Right hindlimb (tissue), 1 donor: ENCODE results near the gene NUMB.
"Not testable (repeated sequence)": the region's sequence is repeated elsewhere in the genome, so short reads cannot be mapped to it uniquely, and the experiment has no call there.

Experiments used
- DNase-seq: peaks from one replicate; pipeline ENCODE4 v3.0.0-alpha.2; 2018

The NUMB gene

DNA sequence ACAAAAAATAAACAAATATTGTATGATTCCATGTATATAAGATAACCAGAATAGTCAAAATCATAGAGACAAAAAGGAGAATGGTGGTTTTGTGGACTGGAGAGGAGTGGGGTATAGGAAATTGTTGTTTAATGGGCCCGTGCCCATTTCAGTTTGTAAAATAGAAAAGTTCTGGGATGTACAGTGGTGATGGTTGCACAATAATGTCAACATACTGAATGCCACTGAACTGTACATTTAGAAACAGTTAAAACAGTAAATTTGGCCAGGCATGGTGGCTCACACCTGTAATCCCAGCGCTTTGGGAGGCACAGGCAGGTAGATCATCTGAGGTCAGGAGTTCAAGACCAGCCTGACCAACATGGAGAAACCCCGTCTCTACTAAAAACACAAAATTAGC, 40.1 kb downstream of the NUMB start:
- no peak for DNase-seq

- DNase-seq: not testable (repeated sequence)
Observed at GRCh38 chr14:73406248-73406647, 52.1 kb downstream of the NUMB start.

GRCh38 chr14:73403181-73403752, 55.1 kb downstream of the NUMB start:
- no peak for DNase-seq

DNA sequence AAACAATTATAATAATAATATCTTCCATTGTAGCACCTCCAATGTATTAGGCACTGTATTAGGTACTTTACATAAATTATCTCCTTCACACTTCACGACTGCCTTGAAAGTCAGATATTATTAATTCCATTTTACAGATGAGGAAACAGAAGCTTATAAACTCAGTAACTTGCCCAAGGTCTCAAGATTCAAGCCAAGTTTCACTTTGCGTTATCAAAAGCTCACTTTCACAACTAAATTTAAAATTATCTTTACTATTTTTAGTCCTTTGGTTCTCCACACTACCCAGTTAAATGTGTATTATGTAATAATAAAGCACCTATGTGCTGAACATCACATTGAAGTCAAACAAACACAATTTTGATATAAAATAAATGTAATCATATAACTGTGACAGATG, 55.8 kb downstream of the NUMB start:
- DNase-seq: no peak

- DNase-seq: no peak
Observed at GRCh38 chr14:73397810-73398209, 60.5 kb downstream of the NUMB start.

- no peak for DNase-seq
Observed at GRCh38 chr14:73394317-73394716, 64.0 kb downstream of the NUMB start.

DNA sequence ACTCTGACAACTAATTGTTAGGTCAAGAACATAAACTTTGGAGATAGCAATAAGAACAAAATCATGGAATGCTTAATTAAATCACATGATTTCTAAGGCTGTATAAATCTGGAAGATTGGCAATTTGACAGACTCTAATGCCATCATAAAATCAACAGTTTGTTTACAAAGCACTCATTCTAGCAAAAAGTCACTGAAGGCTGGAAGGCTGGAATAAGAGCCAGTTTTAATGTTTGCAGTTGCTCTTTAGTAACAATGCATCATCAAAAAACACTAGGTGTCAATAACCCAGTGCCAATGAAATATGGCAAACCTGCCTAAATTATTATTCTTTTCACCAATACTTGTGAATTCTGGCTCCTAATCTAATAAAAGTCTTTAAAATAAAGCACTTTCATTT, 65.0 kb downstream of the NUMB start:
- no peak for DNase-seq

- DNase-seq: no peak
Observed at GRCh38 chr14:73392329-73393257, 65.8 kb downstream of the NUMB start.

DNA sequence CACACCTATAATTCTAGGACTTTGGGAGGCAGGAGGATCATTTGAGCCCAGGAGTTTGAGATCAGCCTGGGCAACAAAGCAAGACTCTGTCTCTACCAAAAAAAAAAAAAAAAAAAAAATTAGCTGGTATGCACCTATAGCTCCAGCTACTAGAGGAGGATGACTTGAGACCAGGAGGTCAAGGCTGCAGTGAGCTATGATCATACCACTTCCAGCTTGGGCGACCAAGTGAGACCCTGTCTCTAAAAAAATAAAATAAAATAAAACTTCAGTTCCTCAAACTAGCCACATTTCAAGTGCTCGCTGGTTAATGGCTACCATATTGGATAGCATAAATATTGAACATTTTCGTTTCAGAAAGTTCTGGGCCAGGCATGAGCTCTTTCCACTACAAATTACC, 70.5 kb downstream of the NUMB start:
- not testable (repeated sequence) for DNase-seq

DNA sequence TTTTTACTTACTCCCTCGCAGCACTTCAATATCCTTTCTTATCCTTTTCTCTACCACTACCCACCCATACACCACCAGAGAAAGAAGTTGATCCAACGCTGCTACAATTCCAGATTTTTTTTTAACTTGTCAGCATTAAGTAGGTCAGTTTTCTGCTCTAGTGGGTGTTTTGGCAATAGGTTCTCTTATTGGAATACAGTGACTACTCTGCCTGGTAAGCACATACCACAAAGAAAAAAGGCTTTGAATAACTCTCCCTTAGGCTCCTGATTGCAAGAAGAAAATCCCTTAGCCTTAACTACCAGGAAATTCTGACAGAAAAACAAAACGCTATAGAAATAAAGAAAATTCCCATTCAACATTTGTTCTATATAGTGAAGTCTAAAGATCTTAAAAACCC, 72.0 kb downstream of the NUMB start:
- DNase-seq: no peak

GRCh38 chr14:73385021-73385420, 73.3 kb downstream of the NUMB start:
- not testable (repeated sequence) for DNase-seq

GRCh38 chr14:73383356-73383755, 75.0 kb downstream of the NUMB start:
- no peak for DNase-seq

DNA sequence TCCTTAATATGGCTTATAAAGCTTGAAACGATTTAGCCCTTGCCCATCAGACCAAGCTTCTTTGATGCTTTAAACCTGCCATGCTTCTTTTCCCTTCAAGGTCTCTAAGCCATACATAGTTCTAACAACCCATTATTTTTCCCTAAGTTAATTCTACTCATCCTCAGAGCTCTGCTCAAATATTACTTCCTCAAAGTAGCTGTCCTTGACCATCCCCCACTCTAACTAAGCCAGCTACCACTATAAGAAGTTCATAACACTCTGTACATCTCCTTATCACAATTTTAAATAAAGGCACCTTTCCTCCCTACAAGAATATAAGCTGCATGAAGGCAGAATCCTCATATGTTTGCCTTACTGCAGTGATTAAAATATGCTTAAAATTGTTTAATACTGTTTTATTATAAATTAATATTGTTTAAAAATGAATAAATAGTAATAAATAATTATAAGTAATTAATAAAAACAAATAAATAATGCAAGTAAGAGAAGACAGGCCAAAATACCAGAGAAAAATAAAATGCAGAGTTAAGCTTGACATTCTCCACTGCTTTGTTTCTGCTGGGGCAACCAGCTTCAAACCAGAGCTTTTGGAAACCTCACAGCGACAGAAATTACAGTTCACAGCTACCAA, 76.8 kb downstream of the NUMB start:
- DNase-seq: no peak

- DNase-seq: no peak
Observed at GRCh38 chr14:73376585-73376984, 81.8 kb downstream of the NUMB start.

DNA sequence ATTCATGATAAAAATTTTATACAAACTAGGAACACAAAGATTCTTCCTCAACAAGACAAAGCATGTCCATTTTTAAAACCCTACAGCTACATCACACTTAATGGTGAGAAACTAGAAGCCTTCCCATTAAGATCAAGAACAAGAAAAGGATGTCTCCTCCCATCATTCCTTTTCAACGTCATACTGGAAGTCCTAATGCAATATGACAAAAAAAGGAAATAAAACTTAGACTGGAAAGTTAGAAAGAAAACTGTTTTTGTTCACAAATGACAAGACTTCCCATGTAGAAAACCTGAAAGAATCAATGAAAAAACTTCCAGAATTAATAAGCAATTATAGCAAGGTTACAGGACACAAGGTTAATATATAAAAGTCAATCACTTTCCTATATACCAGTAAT, 82.5 kb downstream of the NUMB start:
- DNase-seq: no peak

- DNase-seq: no peak
Observed at GRCh38 chr14:73374218-73374617, 84.1 kb downstream of the NUMB start.

GRCh38 chr14:73372529-73372928, 85.8 kb downstream of the NUMB start:
- DNase-seq: no peak

- DNase-seq: no peak
Observed at GRCh38 chr14:73370561-73370960, 87.8 kb downstream of the NUMB start.

GRCh38 chr14:73369428-73369827, 88.9 kb downstream of the NUMB start:
- DNase-seq: no peak

GRCh38 chr14:73368616-73369015, 89.7 kb downstream of the NUMB start:
- DNase-seq: no peak

- DNase-seq: no peak
Observed at GRCh38 chr14:73365727-73366126, 92.6 kb downstream of the NUMB start.

DNA sequence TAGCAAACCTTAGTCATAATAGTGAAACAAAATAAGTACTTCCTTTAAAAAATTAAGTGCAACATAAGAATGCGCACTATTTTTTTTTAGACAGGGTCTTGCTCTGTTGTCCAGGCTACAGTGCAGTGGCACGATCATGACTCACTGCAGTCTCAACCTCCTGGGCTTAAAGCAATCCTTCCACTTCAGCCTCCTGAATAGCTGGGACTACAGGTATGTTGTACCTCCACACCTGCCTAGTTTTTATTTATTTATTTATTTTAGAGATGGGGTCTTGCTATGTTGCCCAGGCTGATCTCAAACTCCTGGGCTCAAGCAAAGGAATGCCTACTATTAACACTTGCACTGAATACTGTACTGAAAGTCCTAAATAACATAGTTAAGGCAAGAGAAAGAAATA, 93.8 kb downstream of the NUMB start:
- DNase-seq: no peak

GRCh38 chr14:73359445-73359844, 98.9 kb downstream of the NUMB start:
- no peak for DNase-seq

DNA sequence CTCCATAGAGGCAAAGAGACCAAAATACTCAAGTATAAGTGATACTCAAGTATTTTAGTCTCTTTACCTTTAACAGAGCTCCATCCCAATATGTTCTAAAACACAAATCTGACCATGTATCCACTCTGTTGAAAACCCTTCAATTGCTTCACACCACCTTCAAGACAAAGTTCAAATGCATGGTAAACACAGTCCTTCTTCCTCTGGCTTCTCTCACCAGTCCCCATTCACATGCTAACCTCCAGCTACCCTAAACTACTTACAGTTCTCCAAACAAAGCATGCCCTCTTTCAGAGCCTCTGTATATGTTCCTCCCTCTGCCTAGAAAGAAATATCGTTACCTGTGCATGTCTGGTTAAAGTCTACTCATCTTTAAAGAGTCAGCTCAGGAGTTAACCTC, 100.2 kb downstream of the NUMB start:
- no peak for DNase-seq
